HEK293T (cell line): ENCODE measurements around the gene TNFRSF13B.

Experiments used
- CTBP1 ChIP-seq: fragments of 450-650 bp; IDR thresholded peaks from 2 replicates; pipeline ENCODE4 v1.6.1; 2016; ENCODE audit warnings: borderline replicate concordance
- ELF4 ChIP-seq: fragments of 450-650 bp; IDR thresholded peaks from 2 replicates; pipeline ENCODE4 v1.6.1; 2017; ENCODE audit warnings: antibody characterized with exemption
- FOXA1 ChIP-seq: fragments of 450-650 bp; IDR thresholded peaks from 2 replicates; pipeline ENCODE4 v1.6.1; 2016; ENCODE audit warnings: mild to moderate bottlenecking
- SP1 ChIP-seq: fragments of 450-650 bp; IDR thresholded peaks from 2 replicates; pipeline ENCODE4 v1.6.1; 2017
- SUZ12 ChIP-seq: fragments of 450-650 bp; IDR thresholded peaks from 2 replicates; pipeline ENCODE4 v1.6.1; 2016; ENCODE audit warnings: mild to moderate bottlenecking
- TARDBP ChIP-seq: fragments of 450-650 bp; IDR thresholded peaks from 2 replicates; pipeline ENCODE4 v1.6.1; 2016

GRCh38 chr17:16961792-16962191 lies 10.1 kb downstream of the TNFRSF13B start:
- no peak for TF ChIP-seq SUZ12
- TF ChIP-seq ELF4, result no peak
- TF ChIP-seq TARDBP, result no peak
- no peak for TF ChIP-seq CTBP1
- TF ChIP-seq SP1, result no peak
- no peak for TF ChIP-seq FOXA1
